Neural cell (in vitro differentiated cells): Measurements from ENCODE around the gene KRT15. TPM values are rescaled to one million over a fixed set of nuclear protein-coding genes. Genes with fewer than 3 reads are reported as not detected.

Source experiments
- H2AFZ ChIP-seq: fragments of 200-600, 300-800 bp; sonication (generic), shearing (Covaris generic); 2 replicates; pipeline ENCODE4 v1.6.0; 2014; ENCODE audit warnings: low read depth, mild to moderate bottlenecking, antibody characterized with exemption, low read length, moderate library complexity
- H3F3A ChIP-seq: fragments of 200-600 bp; shearing (Covaris generic); 2 replicates; pipeline ENCODE4 v1.6.1; 2016; ENCODE audit warnings: mild to moderate bottlenecking, moderate library complexity, mixed read lengths, antibody characterized with exemption, low read length; ENCODE audit not compliant: insufficient read depth, poor library complexity, severe bottlenecking
- H3K27ac ChIP-seq: fragments of 200-600, 300-800 bp; sonication (generic), shearing (Covaris generic); 2 replicates; pipeline ENCODE4 v1.5.1; 2014; ENCODE audit warnings: mild to moderate bottlenecking, low read length, moderate library complexity
- H3K27me3 ChIP-seq: fragments of 300-800, 200-600 bp; sonication (generic), shearing (Covaris generic); 2 replicates; pipeline ENCODE4 v1.6.0; 2014; ENCODE audit warnings: mild to moderate bottlenecking, low read depth, low read length, moderate library complexity; ENCODE audit not compliant: insufficient read depth
- H3K36me3 ChIP-seq: fragments of 300-800, 200-600 bp; sonication (generic), shearing (Covaris generic); 2 replicates; pipeline ENCODE4 v1.5.1; 2014; ENCODE audit warnings: mild to moderate bottlenecking, antibody characterized with exemption, low read length, moderate library complexity; ENCODE audit not compliant: insufficient read depth
- H3K4me2 ChIP-seq: fragments of 300-800, 200-600 bp; sonication (generic), shearing (Covaris generic); 2 replicates; pipeline ENCODE4 v1.6.0; 2014; ENCODE audit warnings: mild to moderate bottlenecking, low read length
- H3K4me3 ChIP-seq: fragments of 300-800, 200-600 bp; sonication (generic), shearing (Covaris generic); 2 replicates; pipeline ENCODE4 v1.5.1; 2014; ENCODE audit warnings: mild to moderate bottlenecking, low read length, moderate library complexity
- H3K79me2 ChIP-seq: fragments of 200-600 bp; shearing (Covaris generic); replicated peaks from 2 replicates; pipeline ENCODE4 v1.6.0; 2014; ENCODE audit warnings: mild to moderate bottlenecking, low read length, moderate library complexity; ENCODE audit not compliant: insufficient read depth
- H3K9ac ChIP-seq: fragments of 300-800, 200-600 bp; sonication (generic), shearing (Covaris generic); 2 replicates; pipeline ENCODE4 v1.6.1; 2016; ENCODE audit warnings: mild to moderate bottlenecking, low read length, mixed read lengths
- H3K9me2 ChIP-seq: fragments of 200-600 bp; shearing (Covaris generic); 2 replicates; pipeline ENCODE4 v1.6.1; 2016; ENCODE audit warnings: mild to moderate bottlenecking, low read length, mixed read lengths; ENCODE audit not compliant: insufficient read depth
- H3K9me3 ChIP-seq: fragments of 200-600, 300-800 bp; sonication (generic), shearing (Covaris generic); 2 replicates; pipeline ENCODE4 v1.6.1; 2016; ENCODE audit warnings: mild to moderate bottlenecking, mixed run types, low read length, moderate library complexity, mixed read lengths
- H4K20me1 ChIP-seq: fragments of 200-600 bp; shearing (Covaris generic); 2 replicates; pipeline ENCODE4 v1.6.1; 2016; ENCODE audit warnings: mild to moderate bottlenecking, mixed run types; ENCODE audit not compliant: insufficient read depth
- CTCF ChIP-seq: fragments of 450-650 bp; IDR thresholded peaks from 2 replicates; pipeline ENCODE4 v1.5.1; 2014; ENCODE audit warnings: antibody characterized with exemption, mild to moderate bottlenecking, moderate library complexity; ENCODE audit not compliant: poor library complexity, severe bottlenecking
- EP300 ChIP-seq: fragments of 450-650 bp; conservative IDR thresholded peaks from 2 replicates; pipeline ENCODE4 v1.6.1; 2014; ENCODE audit warnings: antibody characterized with exemption, mild to moderate bottlenecking, moderate library complexity; ENCODE audit not compliant: poor library complexity, severe bottlenecking
- EZH2 ChIP-seq: fragments of 200-600, 300-800 bp; shearing (Covaris generic), sonication (generic); IDR thresholded peaks from 2 replicates; pipeline ENCODE4 v1.6.1; 2014; ENCODE audit warnings: antibody characterized with exemption, low read length, borderline replicate concordance, mild to moderate bottlenecking; ENCODE audit not compliant: insufficient read depth, poor library complexity, severe bottlenecking
- MXI1 ChIP-seq: fragments of 450-650 bp; conservative IDR thresholded peaks from 2 replicates; pipeline ENCODE4 v1.6.1; 2014; ENCODE audit warnings: antibody characterized with exemption, mild to moderate bottlenecking; ENCODE audit not compliant: poor library complexity, severe bottlenecking
- POLR2AphosphoS5 ChIP-seq: IDR thresholded peaks from 2 replicates; pipeline ENCODE4 v1.6.1; 2012
- RAD21 ChIP-seq: fragments of 450-650 bp; conservative IDR thresholded peaks from 2 replicates; pipeline ENCODE4 v1.6.1; 2014; ENCODE audit warnings: antibody characterized with exemption, mild to moderate bottlenecking, moderate library complexity
- SMC3 ChIP-seq: fragments of 450-650 bp; conservative IDR thresholded peaks from 2 replicates; pipeline ENCODE4 v1.6.1; 2014; ENCODE audit warnings: antibody characterized with exemption, mild to moderate bottlenecking, moderate library complexity; ENCODE audit not compliant: poor library complexity
- TAF1 ChIP-seq: IDR thresholded peaks from 2 replicates; pipeline ENCODE4 v1.6.1; 2012; ENCODE audit warnings: low read depth
- polyA plus RNA-seq: library from polyadenylated mRNA; depleted of rRNA; stranded (reverse); fragments of >200 nt; gene quantifications from 2 replicates; pipeline ENCODE4 v1.2.3, GENCODE V29; 2014
- TF ChIP-seq, protein P1 (sequence below): IDR thresholded peaks from 2 replicates; pipeline ENCODE4 v1.6.1; 2012; ENCODE audit warnings: borderline replicate concordance

Gene KRT15
- polyA plus RNA-seq, 1 donor from 2014 or later: 0.09 TPM

GRCh38 chr17:41528959-41529353 lies 10.3 kb upstream of the KRT15 start:
- H3F3A ChIP-seq: no peaks in the 10 kb centered on the region
- peaks cover 28% of the 10 kb centered on the region for H3K27me3 ChIP-seq
- no peaks in the 10 kb centered on the region for H3K9me3 ChIP-seq
- no peaks in the 10 kb centered on the region for H4K20me1 ChIP-seq
- H3K4me2 ChIP-seq: no peak overlapping the region
- no peaks in the 10 kb centered on the region for H3K9me2 ChIP-seq
- H3K4me3 ChIP-seq: no peak overlapping the region
- TF ChIP-seq EZH2 (no peak), POLR2AphosphoS5 (no peak), RAD21 (no peak), MXI1 (no peak)
- no peaks in the 10 kb centered on the region for H3K79me2 ChIP-seq
- no peak overlapping the region for H2AFZ ChIP-seq
- no peak overlapping the region for H3K9ac ChIP-seq
- H3K36me3 ChIP-seq: no peaks in the 10 kb centered on the region
- no peak overlapping the region for H3K27ac ChIP-seq

DNA sequence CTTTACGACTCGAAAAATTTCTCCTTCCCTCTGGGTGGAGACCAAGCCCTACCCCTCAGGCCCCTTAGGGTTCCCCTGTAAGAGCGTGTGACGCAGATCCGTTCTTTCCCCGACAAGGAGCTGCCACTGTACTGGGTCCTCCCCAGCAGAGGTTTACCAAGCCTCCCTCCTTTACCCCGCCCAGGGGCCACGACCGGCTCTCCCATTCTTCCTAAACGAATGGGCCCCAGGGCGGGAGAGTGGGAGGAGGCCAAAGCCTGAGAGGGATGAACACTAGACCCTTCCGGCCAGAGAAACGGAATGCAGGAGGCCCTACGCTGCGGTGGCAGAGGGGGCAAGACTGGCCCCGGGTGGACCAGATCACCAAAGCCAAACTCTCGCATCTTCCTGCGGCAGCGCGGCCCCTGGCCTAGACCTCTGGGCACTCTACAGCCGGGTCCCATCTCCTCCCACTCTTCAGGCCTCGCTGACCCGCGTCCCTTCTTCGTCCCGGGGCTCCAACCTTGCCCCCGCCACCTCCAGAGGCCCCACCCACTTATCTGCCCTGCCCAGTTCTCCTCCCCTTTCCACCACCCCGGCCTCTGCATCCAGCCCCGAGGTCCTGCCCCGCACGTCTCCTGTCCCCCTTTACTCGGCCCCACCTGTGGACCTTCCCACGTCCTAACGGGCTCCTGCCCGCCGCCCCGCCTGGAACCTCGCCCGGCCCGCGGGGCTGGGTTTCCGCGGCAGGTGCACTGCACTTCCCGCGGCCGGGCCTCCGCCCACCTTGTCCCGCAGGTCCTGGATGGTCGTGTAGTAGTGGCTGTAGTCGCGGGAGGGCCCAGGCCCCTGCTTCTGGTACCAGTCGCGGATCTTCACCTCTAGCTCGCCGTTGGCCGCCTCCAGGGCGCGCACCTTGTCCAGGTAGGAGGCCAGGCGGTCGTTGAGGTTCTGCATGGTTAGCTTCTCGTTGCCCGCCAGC lies 8.7 kb upstream of the KRT15 start:
- Histone ChIP-seq H2AFZ (peak overlapping the region; percentile 8), H3K9ac (no peak overlapping the region), H3K9me2 (no peaks in the 10 kb centered on the region), H3K79me2 (no peaks in the 10 kb centered on the region), H3K4me3 (peak overlapping the region; percentile 55), H3K4me2 (no peak overlapping the region), H3K27me3 (peaks cover 28% of the 10 kb centered on the region), H3K9me3 (no peaks in the 10 kb centered on the region), H4K20me1 (no peaks in the 10 kb centered on the region), H3K27ac (no peak overlapping the region), H3F3A (no peaks in the 10 kb centered on the region), H3K36me3 (no peaks in the 10 kb centered on the region)
- TF ChIP-seq, protein P1, sequence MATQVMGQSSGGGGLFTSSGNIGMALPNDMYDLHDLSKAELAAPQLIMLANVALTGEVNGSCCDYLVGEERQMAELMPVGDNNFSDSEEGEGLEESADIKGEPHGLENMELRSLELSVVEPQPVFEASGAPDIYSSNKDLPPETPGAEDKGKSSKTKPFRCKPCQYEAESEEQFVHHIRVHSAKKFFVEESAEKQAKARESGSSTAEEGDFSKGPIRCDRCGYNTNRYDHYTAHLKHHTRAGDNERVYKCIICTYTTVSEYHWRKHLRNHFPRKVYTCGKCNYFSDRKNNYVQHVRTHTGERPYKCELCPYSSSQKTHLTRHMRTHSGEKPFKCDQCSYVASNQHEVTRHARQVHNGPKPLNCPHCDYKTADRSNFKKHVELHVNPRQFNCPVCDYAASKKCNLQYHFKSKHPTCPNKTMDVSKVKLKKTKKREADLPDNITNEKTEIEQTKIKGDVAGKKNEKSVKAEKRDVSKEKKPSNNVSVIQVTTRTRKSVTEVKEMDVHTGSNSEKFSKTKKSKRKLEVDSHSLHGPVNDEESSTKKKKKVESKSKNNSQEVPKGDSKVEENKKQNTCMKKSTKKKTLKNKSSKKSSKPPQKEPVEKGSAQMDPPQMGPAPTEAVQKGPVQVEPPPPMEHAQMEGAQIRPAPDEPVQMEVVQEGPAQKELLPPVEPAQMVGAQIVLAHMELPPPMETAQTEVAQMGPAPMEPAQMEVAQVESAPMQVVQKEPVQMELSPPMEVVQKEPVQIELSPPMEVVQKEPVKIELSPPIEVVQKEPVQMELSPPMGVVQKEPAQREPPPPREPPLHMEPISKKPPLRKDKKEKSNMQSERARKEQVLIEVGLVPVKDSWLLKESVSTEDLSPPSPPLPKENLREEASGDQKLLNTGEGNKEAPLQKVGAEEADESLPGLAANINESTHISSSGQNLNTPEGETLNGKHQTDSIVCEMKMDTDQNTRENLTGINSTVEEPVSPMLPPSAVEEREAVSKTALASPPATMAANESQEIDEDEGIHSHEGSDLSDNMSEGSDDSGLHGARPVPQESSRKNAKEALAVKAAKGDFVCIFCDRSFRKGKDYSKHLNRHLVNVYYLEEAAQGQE: no peak
- no peak for TF ChIP-seq TAF1
- peak; percentile 77 for TF ChIP-seq EZH2

- Histone ChIP-seq H4K20me1 (no peaks in the 10 kb centered on the region), H3K9me2 (no peaks in the 10 kb centered on the region), H3K9ac (no peak overlapping the region), H3K9me3 (no peaks in the 10 kb centered on the region), H3K79me2 (no peaks in the 10 kb centered on the region), H3K4me2 (no peak overlapping the region), H2AFZ (no peak overlapping the region), H3K36me3 (no peaks in the 10 kb centered on the region), H3K27me3 (peaks cover 26% of the 10 kb centered on the region), H3F3A (no peaks in the 10 kb centered on the region), H3K4me3 (no peak overlapping the region), H3K27ac (no peak overlapping the region)
- TF ChIP-seq RAD21 (no peak), SMC3 (no peak), EZH2 (no peak), EP300 (no peak), TAF1 (no peak), POLR2AphosphoS5 (no peak), CTCF (no peak), MXI1 (no peak)
- TF ChIP-seq, protein P1: no peak
Observed at GRCh38 chr17:41524261-41524660, 5.6 kb upstream of the KRT15 start.
